Keratinocyte (primary cell): ENCODE results near the gene CXCR6. TPM values are rescaled to one million over a fixed set of nuclear protein-coding genes. Genes with fewer than 3 reads are reported as not detected.

Experiments used
- DNase-seq: peaks from one replicate; pipeline ENCODE4 v3.0.0-alpha.2; 2011; ENCODE audit warnings: low read depth, missing footprints, low spot score
- FAIRE-seq: peaks from 2 replicates; lab custom pipeline; 2011; peaks lifted over from hg19 to GRCh38; lab: Jason Lieb, UNC
- H2AFZ ChIP-seq: 2 replicates; pipeline ENCODE4 v1.6.0; 2012; ENCODE audit warnings: low read length, control low read depth, inconsistent platforms; ENCODE audit not compliant: control insufficient read depth
- H3K27ac ChIP-seq: 2 replicates; pipeline ENCODE4 v1.5.1; 2011; ENCODE audit warnings: low read length; ENCODE audit not compliant: control insufficient read depth, insufficient read depth
- H3K27me3 ChIP-seq: 3 replicates; pipeline ENCODE4 v1.6.0; 2011; ENCODE audit warnings: low read length; ENCODE audit not compliant: control insufficient read depth, insufficient read depth; ENCODE audit errors: extremely low read depth
- H3K36me3 ChIP-seq, 2 experiments: 2 replicates in 1 of 2; 3 replicates in 1 of 2; pipeline ENCODE4 v1.5.1; 2011; ENCODE audit warnings: low read length in 2 of 2, mild to moderate bottlenecking in 1 of 2; ENCODE audit not compliant: control insufficient read depth in 2 of 2, insufficient read depth in 2 of 2; ENCODE audit errors: extremely low read depth in 1 of 2
- H3K4me1 ChIP-seq: 3 replicates; pipeline ENCODE4 v1.5.1; 2011; ENCODE audit warnings: low read length; ENCODE audit not compliant: control insufficient read depth, insufficient read depth; ENCODE audit errors: extremely low read depth
- H3K4me2 ChIP-seq: 3 replicates; pipeline ENCODE4 v1.6.0; 2011; ENCODE audit warnings: low read depth, low read length; ENCODE audit not compliant: control insufficient read depth, insufficient read depth; ENCODE audit errors: extremely low read depth
- H3K4me3 ChIP-seq, 3 experiments: fragments of 200-600 bp in 1 of 3; sonication (generic) in 1 of 3; 2 replicates in 2 of 3; 3 replicates in 1 of 3; pipeline ENCODE4 v1.5.1; 2011 to 2016; ENCODE audit warnings: low read length in 3 of 3, mild to moderate bottlenecking in 3 of 3, control low read depth in 2 of 3, inconsistent platforms in 1 of 3, low read depth in 1 of 3, mixed read lengths in 1 of 3, mixed run types in 1 of 3, moderate library complexity in 1 of 3; ENCODE audit not compliant: control insufficient read depth in 2 of 3, insufficient read depth in 2 of 3; ENCODE audit errors: extremely low read depth in 1 of 3
- H3K79me2 ChIP-seq: 2 replicates; pipeline ENCODE4 v1.6.0; 2012; ENCODE audit warnings: low read length; ENCODE audit not compliant: control insufficient read depth, insufficient read depth
- H3K9ac ChIP-seq: 3 replicates; pipeline ENCODE4 v1.6.0; 2011; ENCODE audit warnings: low read length; ENCODE audit not compliant: control insufficient read depth, insufficient read depth; ENCODE audit errors: extremely low read depth
- H3K9me1 ChIP-seq: 3 replicates; pipeline ENCODE4 v1.6.0; 2011; ENCODE audit warnings: low read length; ENCODE audit not compliant: control insufficient read depth, insufficient read depth; ENCODE audit errors: extremely low read depth
- H3K9me3 ChIP-seq: 2 replicates; pipeline ENCODE4 v1.5.1; 2012; ENCODE audit warnings: low read depth, low read length; ENCODE audit not compliant: control insufficient read depth
- H4K20me1 ChIP-seq: 3 replicates; pipeline ENCODE4 v1.6.0; 2011; ENCODE audit warnings: low read length; ENCODE audit not compliant: control insufficient read depth, insufficient read depth; ENCODE audit errors: extremely low read depth
- EZH2 ChIP-seq: IDR thresholded peaks from one replicate; pipeline ENCODE4 v1.6.1; 2012; ENCODE audit warnings: inconsistent platforms, mild to moderate bottlenecking, low read length, moderate library complexity
- dilution Hi-C: fragments of 300-500 bp; cut with MboI; formaldehyde crosslinking; loops from one replicate; pipeline ENCODE4 v1.7.0; 2020; ENCODE audit warnings: low sequenced_read_pairs; ENCODE audit not compliant: extremely low pct_ligation_motif_present
- polyA plus RNA-seq, 5 experiments: library from polyadenylated mRNA; depleted of rRNA in 3 of 5; stranded (reverse) in 3 of 5; stranded (forward) in 1 of 5; unstranded in 1 of 5; fragments of >200 nt; gene quantifications; 1 replicate in 1 of 5; 2 replicates in 3 of 5; 3 replicates in 1 of 5; pipeline versions ENCODE4 v1.2.1 to v1.2.3, GENCODE V29; 2011 to 2012; ENCODE audit warnings: missing spikeins in 2 of 5, low read depth in 1 of 5, low replicate concordance in 1 of 5
- TF ChIP-seq, protein P1 (sequence below), 3 experiments: IDR thresholded peaks in 1 of 3; conservative IDR thresholded peaks in 1 of 3; optimal IDR thresholded peaks in 1 of 3; 2 replicates in 2 of 3; 3 replicates in 1 of 3; pipeline versions ENCODE3 to v1.5.1; 2011; ENCODE audit warnings: low read length in 3 of 3, mild to moderate bottlenecking in 3 of 3, moderate library complexity in 2 of 3, control low read depth in 1 of 3, inconsistent platforms in 1 of 3; ENCODE audit not compliant: insufficient read depth in 2 of 3; ENCODE audit errors: extremely low read depth in 1 of 3

Gene CXCR6
- polyA plus RNA-seq, 1 donor (not counting 4 experiments of a cell fraction or from before 2014, with no cell fraction given): not detected

DNA sequence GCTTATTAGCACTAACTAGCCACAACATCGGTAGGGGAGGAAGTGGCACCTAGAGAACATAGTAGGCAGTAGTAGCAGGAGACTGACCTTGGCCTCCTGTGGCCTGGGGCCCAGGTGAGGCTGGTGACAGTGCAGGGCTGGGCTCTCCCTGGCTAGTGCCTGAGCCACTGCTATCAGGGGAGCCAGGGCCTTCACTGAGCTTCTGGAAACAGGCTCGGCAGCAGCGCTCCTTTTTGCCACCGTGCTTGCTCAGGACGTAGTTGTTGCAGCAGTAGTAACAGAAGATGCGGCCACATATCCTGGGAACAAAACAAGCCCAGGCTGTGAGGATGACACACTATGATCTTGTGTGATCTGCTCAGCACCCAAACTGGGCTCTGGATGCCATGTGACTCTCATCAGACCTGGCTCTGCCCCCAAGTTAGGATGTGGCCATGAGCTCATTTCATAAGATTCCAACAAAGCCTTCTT lies 15.1 kb downstream of the CXCR6 start:
- DNase-seq (no peak), FAIRE-seq (no peak)
- TF ChIP-seq, protein P1, sequence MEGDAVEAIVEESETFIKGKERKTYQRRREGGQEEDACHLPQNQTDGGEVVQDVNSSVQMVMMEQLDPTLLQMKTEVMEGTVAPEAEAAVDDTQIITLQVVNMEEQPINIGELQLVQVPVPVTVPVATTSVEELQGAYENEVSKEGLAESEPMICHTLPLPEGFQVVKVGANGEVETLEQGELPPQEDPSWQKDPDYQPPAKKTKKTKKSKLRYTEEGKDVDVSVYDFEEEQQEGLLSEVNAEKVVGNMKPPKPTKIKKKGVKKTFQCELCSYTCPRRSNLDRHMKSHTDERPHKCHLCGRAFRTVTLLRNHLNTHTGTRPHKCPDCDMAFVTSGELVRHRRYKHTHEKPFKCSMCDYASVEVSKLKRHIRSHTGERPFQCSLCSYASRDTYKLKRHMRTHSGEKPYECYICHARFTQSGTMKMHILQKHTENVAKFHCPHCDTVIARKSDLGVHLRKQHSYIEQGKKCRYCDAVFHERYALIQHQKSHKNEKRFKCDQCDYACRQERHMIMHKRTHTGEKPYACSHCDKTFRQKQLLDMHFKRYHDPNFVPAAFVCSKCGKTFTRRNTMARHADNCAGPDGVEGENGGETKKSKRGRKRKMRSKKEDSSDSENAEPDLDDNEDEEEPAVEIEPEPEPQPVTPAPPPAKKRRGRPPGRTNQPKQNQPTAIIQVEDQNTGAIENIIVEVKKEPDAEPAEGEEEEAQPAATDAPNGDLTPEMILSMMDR (optimal IDR thresholded peaks at IDR 0.05 in 1 of 3, IDR thresholded peaks at IDR 0.05 in 1 of 3, conservative IDR thresholded peaks at IDR 0.05 in 1 of 3; ENCODE audit: extremely low read depth in 1 of 3, insufficient read depth in 2 of 3, low read length in 3 of 3): no peak
- no peak for TF ChIP-seq EZH2
- Histone ChIP-seq H3K9ac (no peak overlapping the region), H4K20me1 (no peaks in the 10 kb centered on the region), H3K27me3 (no peaks in the 10 kb centered on the region), H3K4me1 (peaks cover 8% of the 10 kb centered on the region), H3K36me3 (peaks cover 32 to 56% of the 10 kb centered on the region in 2 experiments), H3K27ac (no peak overlapping the region), H2AFZ (no peak overlapping the region), H3K79me2 (no peaks in the 10 kb centered on the region), H3K4me3 (no peak overlapping the region), H3K9me1 (no peaks in the 10 kb centered on the region), H3K4me2 (no peak overlapping the region), H3K9me3 (no peaks in the 10 kb centered on the region)
- dilution Hi-C loops: no loop called here

DNA sequence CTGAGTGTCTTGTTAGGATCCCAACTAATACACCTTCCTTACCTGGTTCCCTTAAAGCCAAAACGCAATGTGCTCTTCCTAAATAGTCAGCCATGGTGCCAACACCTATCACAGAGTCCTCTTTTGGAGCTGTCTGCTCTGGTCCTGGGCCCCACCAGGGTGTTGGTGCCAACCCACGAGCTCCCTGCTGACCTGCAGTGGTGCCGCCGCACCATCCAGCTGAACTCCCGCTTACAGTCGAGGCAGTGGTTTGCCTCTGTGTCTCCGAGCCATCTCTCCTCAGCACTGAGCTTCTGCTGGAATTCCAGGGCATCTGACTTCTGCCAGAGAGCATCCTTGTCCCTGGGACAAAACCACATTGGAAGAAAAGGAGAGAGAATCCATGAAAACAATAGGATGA lies 15.9 kb downstream of the CXCR6 start:
- FAIRE-seq (no peak), DNase-seq (no peak)
- Histone ChIP-seq H3K36me3 (peaks cover 31 to 51% of the 10 kb centered on the region in 2 experiments), H3K9me1 (no peaks in the 10 kb centered on the region), H3K27me3 (no peaks in the 10 kb centered on the region), H3K4me1 (peaks cover 8% of the 10 kb centered on the region), H3K4me3 (no peak overlapping the region), H3K9me3 (no peaks in the 10 kb centered on the region), H3K79me2 (no peaks in the 10 kb centered on the region), H3K9ac (no peak overlapping the region), H4K20me1 (no peaks in the 10 kb centered on the region), H3K27ac (no peak overlapping the region), H2AFZ (no peak overlapping the region), H3K4me2 (no peak overlapping the region)
- no peak for TF ChIP-seq EZH2
- TF ChIP-seq, protein P1 (optimal IDR thresholded peaks at IDR 0.05 in 1 of 3, IDR thresholded peaks at IDR 0.05 in 1 of 3, conservative IDR thresholded peaks at IDR 0.05 in 1 of 3; ENCODE audit: extremely low read depth in 1 of 3, insufficient read depth in 2 of 3, low read length in 3 of 3): no peak
- dilution Hi-C loops: no loop called here
